ENCODE data around the gene AKR7A2. TPM values are rescaled to one million over a fixed set of nuclear protein-coding genes. Genes with fewer than 3 reads are reported as not detected.

The AKR7A2 gene
- total RNA-seq, 1 donor from 2014 or later = 53.7 TPM

GRCh38 chr1:19358710-19359109 is 46.8 kb upstream of the AKR7A2 start:
- DNase-seq (ENCODE audit: low spot score in 2 of 2, unreplicated experiment in 2 of 2) = no peak
- no peak for TF ChIP-seq CTCF (IDR thresholded peaks at IDR 0.05; ENCODE audit: unreplicated experiment)
- no peak overlapping the region for H3K4me3 Mint-ChIP-seq
- no peaks in the 10 kb centered on the region for H3K9me3 Mint-ChIP-seq
- H3K36me3 Mint-ChIP-seq = peaks cover 18% of the 10 kb centered on the region
- H3K4me1 Mint-ChIP-seq = peaks cover 20% of the 10 kb centered on the region
- no peak overlapping the region for H3K27ac Mint-ChIP-seq
- no peaks in the 10 kb centered on the region for H3K27me3 Mint-ChIP-seq (ENCODE audit: low read depth)

GRCh38 chr1:19357299-19357986 is 45.5 kb upstream of the AKR7A2 start:
- Mint-ChIP-seq H3K9me3 (no peaks in the 10 kb centered on the region), H3K27ac (no peak overlapping the region), H3K36me3 (peaks cover 21% of the 10 kb centered on the region), H3K27me3 (ENCODE audit: low read depth) (no peaks in the 10 kb centered on the region), H3K4me1 (peaks cover 20% of the 10 kb centered on the region), H3K4me3 (no peak overlapping the region)
- no peak for DNase-seq (ENCODE audit: low spot score in 2 of 2, unreplicated experiment in 2 of 2)
- no peak for TF ChIP-seq CTCF (IDR thresholded peaks at IDR 0.05; ENCODE audit: unreplicated experiment)

- Mint-ChIP-seq H3K27me3 (ENCODE audit: low read depth) (no peaks in the 10 kb centered on the region), H3K9me3 (no peaks in the 10 kb centered on the region), H3K27ac (no peak overlapping the region), H3K4me3 (no peak overlapping the region), H3K36me3 (peaks cover 31% of the 10 kb centered on the region), H3K4me1 (peaks cover 13% of the 10 kb centered on the region)
- TF ChIP-seq CTCF (IDR thresholded peaks at IDR 0.05; ENCODE audit: unreplicated experiment) = no peak
- DNase-seq (ENCODE audit: low spot score in 2 of 2, unreplicated experiment in 2 of 2) = no peak
These were observed 44.3 kb upstream of the AKR7A2 start for GRCh38 chr1:19356266-19356665.

GRCh38 chr1:19354531-19354981 is 42.6 kb upstream of the AKR7A2 start:
- Mint-ChIP-seq H3K27me3 (ENCODE audit: low read depth) (no peaks in the 10 kb centered on the region), H3K27ac (no peak overlapping the region), H3K4me1 (no peaks in the 10 kb centered on the region), H3K9me3 (no peaks in the 10 kb centered on the region), H3K4me3 (no peak overlapping the region), H3K36me3 (peaks cover 36% of the 10 kb centered on the region)
- TF ChIP-seq CTCF (IDR thresholded peaks at IDR 0.05; ENCODE audit: unreplicated experiment) = no peak
- DNase-seq (ENCODE audit: low spot score in 2 of 2, unreplicated experiment in 2 of 2) = no peak

GRCh38 chr1:19353596-19353995 is 41.7 kb upstream of the AKR7A2 start:
- no peak overlapping the region for H3K4me3 Mint-ChIP-seq
- DNase-seq (ENCODE audit: low spot score in 2 of 2, unreplicated experiment in 2 of 2) = no peak

More at GRCh38 chr1:19353596-19353995, 41.7 kb upstream of the AKR7A2 start:
- Mint-ChIP-seq H3K9me3 (no peaks in the 10 kb centered on the region), H3K27me3 (ENCODE audit: low read depth) (no peaks in the 10 kb centered on the region), H3K36me3 (peaks cover 36% of the 10 kb centered on the region), H3K4me1 (peaks cover 3% of the 10 kb centered on the region), H3K27ac (no peak overlapping the region)
- TF ChIP-seq CTCF (IDR thresholded peaks at IDR 0.05; ENCODE audit: unreplicated experiment) = no peak

Data from mesothelial cell of epicardium (in vitro differentiated cells).